Measurements from ENCODE around the gene IQSEC1.

Gene IQSEC1

DNA sequence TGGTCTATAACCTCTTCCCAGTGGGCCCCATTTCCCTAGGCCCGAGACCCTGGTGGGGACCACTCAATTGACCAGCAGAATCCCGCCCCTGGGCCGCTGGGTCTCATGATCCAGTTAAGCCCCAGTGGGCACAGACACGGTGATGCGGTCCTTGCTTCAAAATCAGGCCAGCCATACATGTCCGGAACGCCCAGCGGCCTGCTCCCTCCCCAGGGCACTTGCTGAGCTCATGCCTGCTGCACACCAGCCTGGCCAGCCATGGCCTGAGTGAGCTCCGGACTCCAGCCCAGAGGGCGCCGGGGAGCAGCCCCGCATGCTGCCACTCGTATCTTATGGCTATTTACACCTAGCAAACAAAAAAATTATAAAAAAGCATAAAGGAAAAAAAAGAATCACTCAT, 34.4 kb upstream of the IQSEC1 start:
- no peak overlapping the region for H3K4me3 ChIP-seq (ENCODE audit: control insufficient read depth, low read depth, low read length)
- TF ChIP-seq CTCF (conservative IDR thresholded peaks at IDR 0.05; ENCODE audit: control insufficient read depth, insufficient read depth, low read depth, low read length), result no peak
- no peak for DNase-seq (ENCODE audit: low read depth)

DNA sequence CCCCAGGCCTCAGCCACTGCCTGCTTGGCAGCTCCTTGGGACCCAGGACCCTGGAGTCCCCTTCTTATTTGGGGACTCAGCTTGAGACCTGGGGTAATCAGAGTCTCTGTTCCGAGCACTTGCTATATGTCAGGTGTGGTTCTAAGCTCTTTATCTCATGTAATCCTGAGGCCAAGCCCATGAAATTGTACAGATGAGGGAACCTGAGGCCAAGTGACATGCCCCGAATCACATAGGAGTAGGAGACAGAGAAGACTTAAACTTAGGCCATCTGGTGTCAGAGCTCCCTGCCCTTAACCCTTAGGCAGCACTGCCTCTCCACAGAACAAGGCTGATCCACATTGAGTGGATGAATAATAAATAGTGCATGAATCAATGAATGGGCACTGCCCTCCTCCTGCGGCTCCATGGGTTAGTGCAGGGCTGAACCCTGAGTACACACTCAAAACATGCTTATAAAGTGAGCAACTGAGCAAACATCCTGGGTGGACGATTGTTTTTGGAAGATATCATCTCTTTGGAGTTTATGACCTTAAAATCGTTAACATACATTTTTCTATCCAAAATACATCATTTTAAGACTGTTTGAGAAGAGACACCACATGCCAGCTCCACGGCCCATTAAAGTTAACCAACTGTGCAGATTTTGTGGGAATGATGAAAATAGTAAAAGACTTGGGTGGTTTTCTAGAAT, 33.2 kb upstream of the IQSEC1 start:
- no peak for DNase-seq (ENCODE audit: low read depth)
- H3K4me3 ChIP-seq (ENCODE audit: control insufficient read depth, low read depth, low read length), result no peak overlapping the region
- TF ChIP-seq CTCF (conservative IDR thresholded peaks at IDR 0.05; ENCODE audit: control insufficient read depth, insufficient read depth, low read depth, low read length), result no peak

DNA sequence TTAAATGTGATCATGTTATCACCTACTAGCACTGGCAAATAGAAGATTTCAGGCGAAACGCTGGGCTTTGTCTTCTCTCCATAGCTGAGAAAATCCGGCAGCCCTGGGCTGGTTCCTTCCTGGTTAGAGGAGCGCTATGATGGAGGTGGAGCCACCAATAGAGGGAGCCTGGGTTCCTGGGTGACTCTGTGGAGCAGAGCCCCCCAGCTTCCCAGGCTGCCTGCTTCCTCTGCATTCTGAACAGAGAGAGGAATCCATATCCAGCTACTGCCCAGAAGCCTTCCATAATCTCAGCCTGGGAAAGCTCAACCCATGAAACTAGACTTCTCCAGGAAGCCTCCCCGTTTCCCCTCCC, 32.6 kb upstream of the IQSEC1 start:
- TF ChIP-seq CTCF (conservative IDR thresholded peaks at IDR 0.05; ENCODE audit: control insufficient read depth, insufficient read depth, low read depth, low read length), result no peak
- no peak overlapping the region for H3K4me3 ChIP-seq (ENCODE audit: control insufficient read depth, low read depth, low read length)
- no peak for DNase-seq (ENCODE audit: low read depth)

GRCh38 chr3:13105181-13105895, 32.1 kb upstream of the IQSEC1 start:
- no peak overlapping the region for H3K4me3 ChIP-seq (ENCODE audit: control insufficient read depth, low read depth, low read length)
- TF ChIP-seq CTCF (conservative IDR thresholded peaks at IDR 0.05; ENCODE audit: control insufficient read depth, insufficient read depth, low read depth, low read length), result no peak
- no peak for DNase-seq (ENCODE audit: low read depth)

DNA sequence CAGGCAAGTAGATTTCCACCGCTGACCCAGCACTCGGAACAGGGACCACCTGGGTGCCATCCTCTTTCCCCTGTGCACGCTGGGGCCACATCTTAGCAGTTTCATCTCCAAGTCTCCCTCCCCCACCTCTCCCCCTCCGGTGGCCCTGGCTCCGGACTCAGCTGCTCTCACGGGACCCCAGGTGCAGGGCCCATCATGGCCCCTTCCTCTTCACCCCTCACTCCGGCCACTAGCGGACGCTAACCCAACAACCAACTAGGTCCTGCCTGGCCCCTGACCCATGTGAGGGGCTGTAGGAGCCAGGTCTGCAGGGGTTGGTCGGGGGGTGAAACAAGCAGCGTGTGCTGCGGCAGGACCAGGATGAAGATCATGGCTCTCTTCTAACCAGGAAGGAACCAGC, 31.3 kb upstream of the IQSEC1 start:
- no peak for DNase-seq (ENCODE audit: low read depth)
- H3K4me3 ChIP-seq (ENCODE audit: control insufficient read depth, low read depth, low read length), result no peak overlapping the region
- TF ChIP-seq CTCF (conservative IDR thresholded peaks at IDR 0.05; ENCODE audit: control insufficient read depth, insufficient read depth, low read depth, low read length), result no peak

GRCh38 chr3:13103416-13104058, 30.3 kb upstream of the IQSEC1 start:
- TF ChIP-seq CTCF (conservative IDR thresholded peaks at IDR 0.05; ENCODE audit: control insufficient read depth, insufficient read depth, low read depth, low read length), result no peak
- no peak for DNase-seq (ENCODE audit: low read depth)
- no peak overlapping the region for H3K4me3 ChIP-seq (ENCODE audit: control insufficient read depth, low read depth, low read length)

All from fibroblast of mammary gland (primary cell).